NB4 (cell line): Measurements from ENCODE around the gene MRM1.

ENCODE experiments used
- DNase-seq: peaks from one replicate; pipeline ENCODE4 v3.0.0; 2010; ENCODE audit warnings: low read depth
- H3K4me3 ChIP-seq: one replicate; pipeline ENCODE4 v1.5.1; 2011; ENCODE audit warnings: mild to moderate bottlenecking, low read depth, low read length, moderate library complexity
- MAX ChIP-seq: IDR thresholded peaks from 2 replicates; pipeline ENCODE4 v1.6.1; 2011; ENCODE audit warnings: low read depth, low read length
- MYC ChIP-seq: IDR thresholded peaks from 2 replicates; pipeline ENCODE4 v1.6.1; 2011; ENCODE audit warnings: low read depth, low read length
- POLR2A ChIP-seq: IDR thresholded peaks from 2 replicates; pipeline ENCODE4 v1.6.1; 2011; ENCODE audit warnings: mild to moderate bottlenecking; ENCODE audit not compliant: insufficient read length; ENCODE audit errors: extremely low read depth
- TF ChIP-seq, protein P1 (sequence below): IDR thresholded peaks from one replicate; pipeline ENCODE4 v1.5.1; 2012; ENCODE audit warnings: low read depth, low read length

The MRM1 gene

GRCh38 chr17:36629970-36630502 is 28.7 kb downstream of the MRM1 start:
- H3K4me3 ChIP-seq: no peak overlapping the region
- DNase-seq: peak; percentile 22
- TF ChIP-seq MAX (no peak), POLR2A (no peak)

GRCh38 chr17:36631022-36631421 is 29.6 kb downstream of the MRM1 start:
- DNase-seq: no peak
- TF ChIP-seq MAX (no peak), POLR2A (no peak), MYC (no peak)
- H3K4me3 ChIP-seq: no peak overlapping the region

- no peak for DNase-seq
- no peak overlapping the region for H3K4me3 ChIP-seq
Measured at GRCh38 chr17:36632916-36633771, 31.8 kb downstream of the MRM1 start.

GRCh38 chr17:36640346-36640745 is 39.0 kb downstream of the MRM1 start:
- no peak overlapping the region for H3K4me3 ChIP-seq
- TF ChIP-seq, protein P1, sequence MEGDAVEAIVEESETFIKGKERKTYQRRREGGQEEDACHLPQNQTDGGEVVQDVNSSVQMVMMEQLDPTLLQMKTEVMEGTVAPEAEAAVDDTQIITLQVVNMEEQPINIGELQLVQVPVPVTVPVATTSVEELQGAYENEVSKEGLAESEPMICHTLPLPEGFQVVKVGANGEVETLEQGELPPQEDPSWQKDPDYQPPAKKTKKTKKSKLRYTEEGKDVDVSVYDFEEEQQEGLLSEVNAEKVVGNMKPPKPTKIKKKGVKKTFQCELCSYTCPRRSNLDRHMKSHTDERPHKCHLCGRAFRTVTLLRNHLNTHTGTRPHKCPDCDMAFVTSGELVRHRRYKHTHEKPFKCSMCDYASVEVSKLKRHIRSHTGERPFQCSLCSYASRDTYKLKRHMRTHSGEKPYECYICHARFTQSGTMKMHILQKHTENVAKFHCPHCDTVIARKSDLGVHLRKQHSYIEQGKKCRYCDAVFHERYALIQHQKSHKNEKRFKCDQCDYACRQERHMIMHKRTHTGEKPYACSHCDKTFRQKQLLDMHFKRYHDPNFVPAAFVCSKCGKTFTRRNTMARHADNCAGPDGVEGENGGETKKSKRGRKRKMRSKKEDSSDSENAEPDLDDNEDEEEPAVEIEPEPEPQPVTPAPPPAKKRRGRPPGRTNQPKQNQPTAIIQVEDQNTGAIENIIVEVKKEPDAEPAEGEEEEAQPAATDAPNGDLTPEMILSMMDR: no peak
- TF ChIP-seq MYC (no peak), MAX (no peak), POLR2A (no peak)
- no peak for DNase-seq

More at GRCh38 chr17:36632916-36633771, 31.8 kb downstream of the MRM1 start:
- TF ChIP-seq, protein P1: no peak
- TF ChIP-seq MAX (no peak), MYC (no peak), POLR2A (no peak)

DNA sequence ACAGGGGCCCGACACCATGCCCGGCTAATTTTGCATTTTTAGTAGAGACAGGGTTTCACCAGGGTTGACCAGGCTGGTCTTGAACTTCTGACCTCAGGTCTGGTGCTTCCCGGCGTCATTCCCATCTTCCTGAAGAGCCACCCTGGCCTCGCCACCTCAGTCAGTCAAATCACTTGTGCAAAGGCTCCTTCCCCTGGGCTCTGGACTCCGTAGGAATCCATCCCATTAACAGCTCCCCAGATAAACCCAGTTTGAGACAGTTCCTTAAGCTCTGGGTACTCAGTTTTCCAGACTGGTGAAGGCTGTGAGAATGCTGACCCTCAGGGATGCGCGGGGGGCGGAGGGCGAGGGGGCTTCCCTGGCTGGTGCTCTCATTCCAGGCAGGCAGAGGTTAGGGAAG is 39.5 kb downstream of the MRM1 start:
- TF ChIP-seq MAX (no peak), POLR2A (no peak), MYC (no peak)
- TF ChIP-seq, protein P1: no peak
- no peak for DNase-seq
- H3K4me3 ChIP-seq: no peak overlapping the region

DNA sequence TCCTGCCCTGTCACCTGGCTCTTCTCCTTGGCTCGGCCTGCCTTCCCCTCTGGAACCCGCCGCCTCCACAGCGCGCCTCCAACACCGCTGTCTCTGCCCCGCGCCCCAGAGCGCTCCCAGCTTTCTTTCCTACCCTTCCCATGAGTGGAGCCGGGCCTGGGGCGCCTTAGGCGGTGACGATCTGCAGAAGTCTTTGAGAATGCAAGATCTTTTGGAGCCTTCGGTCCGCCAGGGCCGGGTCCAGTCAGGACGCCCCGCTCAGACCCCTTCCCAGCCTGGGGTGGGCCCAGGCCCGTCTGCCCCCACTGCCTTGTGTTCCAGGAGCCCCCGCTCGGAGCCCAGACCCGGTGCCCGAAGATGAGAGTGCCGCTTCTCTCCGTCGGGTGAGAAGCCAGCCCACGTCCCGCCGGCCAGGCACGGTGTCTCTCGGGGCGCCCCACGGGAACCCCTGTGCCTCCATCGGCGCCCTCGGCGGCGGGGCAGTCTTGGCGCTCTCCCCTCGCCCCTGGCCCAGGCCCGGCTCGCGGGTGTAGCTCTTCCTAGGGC is 40.0 kb downstream of the MRM1 start:
- no peak overlapping the region for H3K4me3 ChIP-seq
- TF ChIP-seq MAX: no peak
- no peak for TF ChIP-seq MYC
- TF ChIP-seq, protein P1: no peak
- no peak for TF ChIP-seq POLR2A
- no peak for DNase-seq
